ENCODE data around the gene HMCN2.
"Not testable (repeated sequence)": the region's sequence is repeated elsewhere in the genome, so short reads cannot be mapped to it uniquely, and the experiment has no call there.

The HMCN2 gene

GRCh38 chr9:130276121-130276520 lies 10.6 kb downstream of the HMCN2 start:
- Histone ChIP-seq H3K9me3 (ENCODE audit: insufficient read depth, low read length) (no peaks in the 10 kb centered on the region), H3K27ac (ENCODE audit: low read length) (no peak overlapping the region), H3K4me1 (ENCODE audit: low read length) (no peaks in the 10 kb centered on the region), H3K4me2 (ENCODE audit: low read length) (no peak overlapping the region), H3K27me3 (ENCODE audit: low read depth, low read length) (no peaks in the 10 kb centered on the region), H2AFZ (ENCODE audit: low read depth, low read length) (no peak overlapping the region), H3K36me3 (replicated peaks; ENCODE audit: low read depth, low read length) (no peaks in the 10 kb centered on the region), H3K4me3 (ENCODE audit: low read length) (no peak overlapping the region), H3K9ac (ENCODE audit: low read length) (no peak overlapping the region), H4K20me1 (ENCODE audit: insufficient read depth, low read length) (no peaks in the 10 kb centered on the region), H3K79me2 (ENCODE audit: low read length) (no peaks in the 10 kb centered on the region)
- TF ChIP-seq EZH2phosphoT487 (IDR thresholded peaks at IDR 0.05; ENCODE audit: low read depth) = no peak
- TF ChIP-seq, protein P1, sequence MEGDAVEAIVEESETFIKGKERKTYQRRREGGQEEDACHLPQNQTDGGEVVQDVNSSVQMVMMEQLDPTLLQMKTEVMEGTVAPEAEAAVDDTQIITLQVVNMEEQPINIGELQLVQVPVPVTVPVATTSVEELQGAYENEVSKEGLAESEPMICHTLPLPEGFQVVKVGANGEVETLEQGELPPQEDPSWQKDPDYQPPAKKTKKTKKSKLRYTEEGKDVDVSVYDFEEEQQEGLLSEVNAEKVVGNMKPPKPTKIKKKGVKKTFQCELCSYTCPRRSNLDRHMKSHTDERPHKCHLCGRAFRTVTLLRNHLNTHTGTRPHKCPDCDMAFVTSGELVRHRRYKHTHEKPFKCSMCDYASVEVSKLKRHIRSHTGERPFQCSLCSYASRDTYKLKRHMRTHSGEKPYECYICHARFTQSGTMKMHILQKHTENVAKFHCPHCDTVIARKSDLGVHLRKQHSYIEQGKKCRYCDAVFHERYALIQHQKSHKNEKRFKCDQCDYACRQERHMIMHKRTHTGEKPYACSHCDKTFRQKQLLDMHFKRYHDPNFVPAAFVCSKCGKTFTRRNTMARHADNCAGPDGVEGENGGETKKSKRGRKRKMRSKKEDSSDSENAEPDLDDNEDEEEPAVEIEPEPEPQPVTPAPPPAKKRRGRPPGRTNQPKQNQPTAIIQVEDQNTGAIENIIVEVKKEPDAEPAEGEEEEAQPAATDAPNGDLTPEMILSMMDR (IDR thresholded peaks at IDR 0.05; ENCODE audit: low read depth, low read length) = no peak

DNA sequence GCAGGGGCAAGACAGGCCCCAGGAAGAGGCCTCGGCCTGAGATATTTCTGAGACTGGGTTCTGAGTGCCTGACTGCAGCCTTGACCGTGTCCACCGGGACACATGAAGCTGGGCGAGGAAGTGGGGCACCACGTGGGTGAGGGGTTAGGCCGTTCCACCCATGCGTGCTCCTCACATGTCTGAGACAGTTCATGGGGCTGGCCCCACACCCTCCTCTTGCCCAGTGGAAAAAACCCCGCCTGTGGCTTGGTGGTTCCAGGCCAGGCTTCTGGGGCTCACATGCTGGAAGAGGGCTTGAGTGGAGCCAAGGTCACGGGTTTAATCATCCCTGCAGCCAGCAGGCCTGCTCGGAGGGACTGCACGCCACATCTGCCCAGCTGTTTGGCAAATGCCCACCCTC lies 11.4 kb downstream of the HMCN2 start:
- Histone ChIP-seq H3K36me3 (replicated peaks; ENCODE audit: low read depth, low read length) (no peaks in the 10 kb centered on the region), H3K4me1 (ENCODE audit: low read length) (no peaks in the 10 kb centered on the region), H3K27me3 (ENCODE audit: low read depth, low read length) (0 out of 2 replicates have a peak, but pooled peaks cover 1% of the 10 kb centered on the region), H3K9me3 (ENCODE audit: insufficient read depth, low read length) (no peaks in the 10 kb centered on the region), H2AFZ (ENCODE audit: low read depth, low read length) (no peak overlapping the region), H3K27ac (ENCODE audit: low read length) (no peak overlapping the region), H3K4me2 (ENCODE audit: low read length) (no peak overlapping the region), H3K4me3 (ENCODE audit: low read length) (no peak overlapping the region), H3K9ac (ENCODE audit: low read length) (no peak overlapping the region), H3K79me2 (ENCODE audit: low read length) (no peaks in the 10 kb centered on the region), H4K20me1 (ENCODE audit: insufficient read depth, low read length) (no peaks in the 10 kb centered on the region)
- no peak for TF ChIP-seq EZH2phosphoT487 (IDR thresholded peaks at IDR 0.05; ENCODE audit: low read depth)
- TF ChIP-seq, protein P1 (IDR thresholded peaks at IDR 0.05; ENCODE audit: low read depth, low read length) = no peak

DNA sequence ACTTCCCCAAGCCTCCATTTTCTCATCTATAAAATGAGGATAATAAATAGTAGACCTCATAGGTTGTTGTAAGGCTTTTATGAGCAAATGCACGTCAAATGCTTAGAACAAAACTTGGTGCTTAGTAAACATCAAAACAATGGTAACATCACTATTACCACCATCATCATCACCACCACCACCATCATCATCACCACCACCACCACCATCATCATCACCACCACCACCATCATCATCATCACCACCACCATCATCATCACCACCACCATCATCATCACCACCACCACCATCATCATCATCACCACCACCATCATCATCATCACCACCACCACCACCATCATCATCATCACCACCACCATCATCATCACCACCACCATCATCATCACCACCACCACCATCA lies 12.0 kb downstream of the HMCN2 start:
- not testable (repeated sequence) for H2AFZ ChIP-seq (ENCODE audit: low read depth, low read length); H3K4me2 ChIP-seq (ENCODE audit: low read length); H3K9me3 ChIP-seq (ENCODE audit: insufficient read depth, low read length); H4K20me1 ChIP-seq (ENCODE audit: insufficient read depth, low read length); H3K36me3 ChIP-seq (replicated peaks; ENCODE audit: low read depth, low read length); H3K4me1 ChIP-seq (ENCODE audit: low read length); H3K9ac ChIP-seq (ENCODE audit: low read length); H3K4me3 ChIP-seq (ENCODE audit: low read length); H3K27ac ChIP-seq (ENCODE audit: low read length); H3K27me3 ChIP-seq (ENCODE audit: low read depth, low read length); H3K79me2 ChIP-seq (ENCODE audit: low read length)

GRCh38 chr9:130283539-130284248 lies 18.1 kb downstream of the HMCN2 start:
- H3K4me3 ChIP-seq (ENCODE audit: low read length) = no peak overlapping the region
- no peaks in the 10 kb centered on the region for H3K4me1 ChIP-seq (ENCODE audit: low read length)
- H2AFZ ChIP-seq (ENCODE audit: low read depth, low read length) = no peak overlapping the region
- H3K36me3 ChIP-seq (replicated peaks; ENCODE audit: low read depth, low read length) = no peaks in the 10 kb centered on the region
- H3K9me3 ChIP-seq (ENCODE audit: insufficient read depth, low read length) = no peaks in the 10 kb centered on the region
- H3K27ac ChIP-seq (ENCODE audit: low read length) = no peak overlapping the region
- H3K9ac ChIP-seq (ENCODE audit: low read length) = no peak overlapping the region
- no peak for TF ChIP-seq EZH2phosphoT487 (IDR thresholded peaks at IDR 0.05; ENCODE audit: low read depth)
- TF ChIP-seq, protein P1 (IDR thresholded peaks at IDR 0.05; ENCODE audit: low read depth, low read length) = no peak
- H3K79me2 ChIP-seq (ENCODE audit: low read length) = no peaks in the 10 kb centered on the region
- no peak overlapping the region for H3K4me2 ChIP-seq (ENCODE audit: low read length)
- no peaks in the 10 kb centered on the region for H4K20me1 ChIP-seq (ENCODE audit: insufficient read depth, low read length)
- peaks cover 17% of the 10 kb centered on the region for H3K27me3 ChIP-seq (ENCODE audit: low read depth, low read length)

Data from OCI-LY3 (cell line).